CD4-positive, alpha-beta T cell treated with Interferon gamma for 1 hour (primary cell): Measurements from ENCODE around the gene RHBDD2.
A peak's percentile ranks its signal among the peaks of the same experiment; 100 is the strongest.

Experiments used
- DNase-seq: peaks from one replicate; pipeline ENCODE4 v3.0.0-alpha.2; 2020

RHBDD2 gene

GRCh38 chr7:75922966-75923603, 44.3 kb downstream of the RHBDD2 start:
- no peak for DNase-seq

DNA sequence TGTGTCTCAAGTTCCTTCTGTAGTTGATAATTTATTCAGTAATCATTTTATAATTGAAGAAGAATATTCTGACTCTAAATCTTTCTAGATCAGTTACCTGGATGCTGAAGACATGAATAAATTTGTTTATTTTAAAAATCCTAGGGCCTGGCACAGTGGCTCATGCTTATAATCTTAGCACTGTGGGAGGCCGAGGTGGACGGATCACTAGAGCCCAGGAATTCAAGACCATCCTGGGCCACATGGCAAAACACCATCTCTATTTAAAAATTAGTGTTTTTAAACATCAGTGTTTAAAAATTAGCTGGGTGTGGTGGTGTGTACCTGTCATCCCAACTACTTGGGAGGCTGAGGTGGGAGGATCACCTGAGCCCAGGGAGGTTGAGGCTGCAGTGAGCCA, 45.4 kb downstream of the RHBDD2 start:
- DNase-seq = no peak

DNA sequence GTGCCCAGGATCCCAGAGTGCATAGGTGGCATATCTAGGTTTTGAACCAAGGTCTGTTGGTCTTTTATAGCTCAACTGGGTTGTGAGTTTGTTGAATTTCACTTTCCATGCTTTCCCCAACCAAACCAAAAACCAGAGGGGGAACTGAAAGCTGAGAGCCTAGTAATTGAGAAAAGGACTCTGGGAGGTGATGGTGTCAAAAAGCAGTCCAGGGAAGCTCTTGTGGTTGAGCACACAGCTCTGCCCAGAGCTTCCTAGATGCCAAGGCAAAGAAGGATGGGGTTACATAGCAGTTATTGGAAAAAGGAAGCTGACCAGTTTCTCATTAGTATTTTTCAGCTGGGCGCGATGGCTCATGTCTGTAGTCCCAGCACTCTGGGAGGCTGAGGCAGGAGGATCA, 46.1 kb downstream of the RHBDD2 start:
- no peak for DNase-seq

DNA sequence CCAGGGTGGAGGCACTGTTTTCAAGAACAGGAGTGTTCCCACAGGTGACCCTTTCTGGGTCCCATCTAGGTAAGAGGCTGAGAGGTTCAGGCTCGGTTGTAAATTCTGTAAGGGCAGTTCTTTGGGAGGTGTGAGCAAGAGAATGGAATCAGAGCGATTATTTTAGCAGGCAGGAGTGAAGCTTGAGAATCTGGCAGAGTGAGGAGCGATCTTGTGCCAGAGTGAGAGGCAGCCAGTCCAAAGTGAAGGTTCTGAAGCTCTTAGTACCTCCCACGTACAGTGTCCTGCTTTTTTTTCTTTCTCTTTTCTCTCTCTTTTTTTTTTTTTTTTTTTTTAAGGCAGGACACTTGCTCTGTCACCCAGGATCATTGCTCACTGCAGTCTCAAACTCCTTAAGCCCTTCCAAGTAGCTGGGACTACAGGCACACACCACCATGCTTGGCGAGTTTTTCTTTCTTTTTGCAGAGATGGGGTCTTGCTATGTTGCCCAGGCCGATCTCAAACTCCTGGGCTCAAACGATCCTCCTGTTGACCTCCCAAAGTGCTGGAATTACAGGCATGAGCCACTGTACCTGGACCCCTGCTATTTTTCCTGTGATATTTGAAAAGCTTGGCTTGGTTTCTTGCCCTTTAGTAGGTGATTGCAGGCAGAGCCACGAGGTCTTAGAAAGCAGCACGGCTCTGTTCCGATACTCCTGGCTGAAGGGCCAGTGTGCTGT, 47.0 kb downstream of the RHBDD2 start:
- DNase-seq = no peak

- peak; percentile 23 for DNase-seq
These were observed 49.7 kb downstream of the RHBDD2 start for GRCh38 chr7:75928568-75928914.

DNA sequence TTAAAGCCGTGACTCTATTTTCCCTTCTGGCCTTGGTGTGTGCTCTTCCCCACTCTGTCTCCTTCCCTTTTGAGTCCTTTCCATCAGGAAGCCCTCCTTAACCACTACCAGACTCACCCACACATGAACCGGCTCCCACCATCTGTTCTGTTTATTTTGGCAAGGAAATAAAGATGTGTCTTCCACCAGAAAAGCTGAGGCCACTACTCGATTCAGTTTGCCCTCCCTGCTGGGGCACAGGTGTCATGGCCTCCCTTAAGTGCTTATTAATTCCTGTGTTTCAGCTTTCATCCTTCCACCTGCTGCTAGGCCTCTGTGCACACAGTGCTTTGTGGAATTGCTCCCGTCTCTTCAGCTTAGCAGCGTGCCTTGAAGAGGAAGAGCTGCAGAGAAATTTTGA, 52.8 kb downstream of the RHBDD2 start:
- no peak for DNase-seq

DNA sequence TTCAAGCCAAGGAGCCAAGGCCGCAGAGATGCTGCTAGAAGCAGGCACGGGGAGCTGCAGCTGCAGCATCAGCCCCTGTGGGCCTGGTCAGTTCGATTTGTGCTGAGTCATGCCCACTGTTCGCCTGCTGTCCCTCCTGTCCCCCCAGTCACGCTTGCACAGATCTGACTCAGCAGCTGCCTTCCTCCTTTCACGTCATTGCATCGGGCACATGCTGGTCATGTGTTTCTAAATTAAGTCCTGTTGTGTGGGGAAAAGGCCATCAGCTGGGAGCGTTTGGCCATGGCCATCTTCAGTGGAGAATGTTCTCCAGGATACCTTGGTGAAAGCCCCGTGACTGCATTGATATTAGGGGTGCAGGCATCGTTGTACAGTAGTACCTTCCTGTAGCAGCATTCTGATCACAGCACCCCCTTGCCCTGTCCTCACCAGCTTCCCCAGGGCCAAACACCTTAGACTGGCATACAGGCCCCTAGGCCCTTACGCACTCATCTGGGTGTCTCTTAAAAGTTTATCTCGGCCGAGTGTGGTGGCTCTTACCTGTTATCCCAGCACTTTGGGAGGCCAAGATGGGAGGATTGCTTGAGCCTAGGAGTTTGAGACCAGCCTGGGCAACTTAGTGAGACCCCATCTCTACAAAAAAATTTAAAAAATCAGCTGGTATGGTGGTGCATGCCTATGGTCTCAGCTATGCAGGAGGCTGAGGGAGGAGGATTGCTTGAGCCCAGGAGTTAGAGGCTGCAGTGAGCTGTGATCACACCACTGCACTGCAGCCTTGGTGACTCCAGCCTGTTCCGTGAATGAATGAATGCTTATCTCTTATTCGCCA, 59.3 kb downstream of the RHBDD2 start:
- DNase-seq = peak; percentile 42
